HL-60 (cell line): Measurements from ENCODE around the gene ZFP36L1.

Experiments
- DNase-seq, 2 experiments: peaks; one replicate each; pipeline ENCODE4 v3.0.0-alpha.2; 2010 to 2020; ENCODE audit warnings: low read depth in 1 of 2, low spot score in 1 of 2
- H3K27ac ChIP-seq: fragments of 250-450 bp; sonication (Bioruptor Pico); replicated peaks from 2 replicates; pipeline ENCODE4 v1.5.1; 2020; ENCODE audit warnings: mild to moderate bottlenecking, moderate library complexity
- H3K27me3 ChIP-seq: fragments of 250-450 bp; sonication (Bioruptor Pico); 2 replicates; pipeline ENCODE4 v1.5.1; 2021; ENCODE audit warnings: mild to moderate bottlenecking, moderate library complexity; ENCODE audit not compliant: insufficient read depth, poor library complexity, severe bottlenecking
- H3K4me3 ChIP-seq: replicated peaks from 2 replicates; pipeline ENCODE4 v1.5.1; 2011; ENCODE audit warnings: mild to moderate bottlenecking, control low read depth, low read length; ENCODE audit not compliant: insufficient read depth
- CTCF ChIP-seq: IDR thresholded peaks from one replicate; pipeline ENCODE4 v1.5.1; 2011; ENCODE audit warnings: low read length, control low read depth, inconsistent platforms; ENCODE audit not compliant: insufficient read depth
- GABPA ChIP-seq: IDR thresholded peaks from 2 replicates; pipeline ENCODE4 v1.6.1; 2012; ENCODE audit warnings: low read depth
- POLR2AphosphoS5 ChIP-seq: IDR thresholded peaks from 2 replicates; pipeline ENCODE4 v1.6.1; 2012; ENCODE audit warnings: low read depth
- REST ChIP-seq: IDR thresholded peaks from 2 replicates; pipeline ENCODE4 v1.6.1; 2012; ENCODE audit warnings: low read depth; ENCODE audit not compliant: insufficient replicate concordance
- SPI1 ChIP-seq: IDR thresholded peaks from 2 replicates; pipeline ENCODE4 v1.6.1; 2012; ENCODE audit warnings: low read depth, mild to moderate bottlenecking, borderline replicate concordance

ZFP36L1 gene

GRCh38 chr14:68801631-68802030, 8.8 kb upstream of the ZFP36L1 start:
- no peak for DNase-seq
- no peak overlapping the region for H3K27ac ChIP-seq
- H3K4me3 ChIP-seq: no peak overlapping the region
- no peaks in the 10 kb centered on the region for H3K27me3 ChIP-seq
- TF ChIP-seq GABPA (no peak), REST (no peak), POLR2AphosphoS5 (no peak), CTCF (no peak), SPI1 (no peak)

- Histone ChIP-seq H3K4me3 (no peak overlapping the region), H3K27ac (no peak overlapping the region), H3K27me3 (no peaks in the 10 kb centered on the region)
- DNase-seq: no peak
- TF ChIP-seq CTCF (no peak), GABPA (no peak), REST (no peak), POLR2AphosphoS5 (no peak), SPI1 (no peak)
Observed at GRCh38 chr14:68800953-68801352, 8.1 kb upstream of the ZFP36L1 start.

- TF ChIP-seq POLR2AphosphoS5: no peak
- TF ChIP-seq REST: no peak
- no peak for TF ChIP-seq SPI1
- no peak for TF ChIP-seq CTCF
- TF ChIP-seq GABPA: no peak
- Histone ChIP-seq H3K4me3 (no peak overlapping the region), H3K27ac (no peak overlapping the region), H3K27me3 (peaks cover 2% of the 10 kb centered on the region)
- DNase-seq: no peak
Observed at GRCh38 chr14:68800390-68800789, 7.5 kb upstream of the ZFP36L1 start.
